GM19467 (cell line): Measurements from ENCODE around the gene FAF1.

ENCODE experiments used
- ATAC-seq: cut with Tn5 transposase; IDR thresholded peaks from one replicate; pipeline ENCODE4 v1.9.1; 2021; ENCODE audit warnings: mild to moderate bottlenecking, moderate library complexity; ENCODE audit not compliant: unreplicated experiment

The FAF1 gene

DNA sequence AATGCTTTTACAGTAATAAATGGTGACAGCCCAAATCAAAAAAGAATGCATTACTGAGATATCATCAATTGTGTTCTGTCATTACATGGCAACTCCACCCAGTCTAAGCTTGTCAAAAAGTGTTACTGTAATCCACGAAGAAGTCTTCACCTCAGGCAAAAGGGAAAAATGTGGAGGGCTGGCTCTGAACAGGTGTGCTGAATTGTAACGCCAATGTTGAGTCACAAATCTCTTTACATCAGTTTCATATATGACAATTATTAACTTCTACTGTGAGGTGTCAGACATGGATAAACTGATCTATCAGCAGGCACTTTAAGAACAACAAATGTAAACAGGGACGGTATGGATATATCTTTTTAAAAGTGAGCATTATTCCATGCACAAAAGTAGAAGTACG lies 438.4 kb downstream of the FAF1 start:
- peak; percentile 77 for ATAC-seq

DNA sequence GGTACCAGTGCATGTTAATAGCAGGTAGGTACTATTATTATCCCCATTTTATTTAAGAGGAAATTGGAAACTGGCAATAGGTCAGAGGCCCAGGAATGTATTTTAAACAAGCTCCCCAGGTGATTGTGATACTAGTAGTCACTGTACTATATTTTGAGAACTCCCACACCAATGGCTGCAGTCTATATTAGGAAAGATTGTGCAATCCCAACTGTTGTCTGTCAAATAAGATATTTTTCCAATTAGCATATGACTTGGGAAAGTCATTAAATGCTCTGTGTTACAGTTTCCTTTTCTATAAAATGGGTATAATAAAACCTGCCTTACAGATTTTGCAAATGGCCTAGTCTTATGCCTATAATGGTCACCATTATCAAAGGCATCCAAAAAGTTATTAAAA lies 442.6 kb downstream of the FAF1 start:
- no peak for ATAC-seq

DNA sequence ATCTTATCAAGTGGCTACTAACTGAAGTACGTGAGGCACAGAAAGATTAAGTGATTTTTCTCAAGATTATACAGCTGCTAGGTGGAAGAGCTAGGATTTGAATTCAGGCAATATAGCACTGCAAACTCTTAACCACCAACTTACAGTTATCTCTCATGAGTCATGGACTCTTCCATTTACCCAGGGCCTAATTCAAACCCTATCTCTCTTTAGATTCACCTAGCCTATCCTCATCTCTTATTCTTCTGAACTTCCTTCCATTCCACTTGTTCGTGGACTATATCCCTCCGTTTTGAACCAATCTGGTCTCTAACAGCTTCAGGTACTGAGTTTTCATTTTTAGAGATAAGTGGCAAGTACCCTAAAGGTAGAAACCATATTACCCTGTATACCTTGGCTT lies 444.0 kb downstream of the FAF1 start:
- no peak for ATAC-seq

DNA sequence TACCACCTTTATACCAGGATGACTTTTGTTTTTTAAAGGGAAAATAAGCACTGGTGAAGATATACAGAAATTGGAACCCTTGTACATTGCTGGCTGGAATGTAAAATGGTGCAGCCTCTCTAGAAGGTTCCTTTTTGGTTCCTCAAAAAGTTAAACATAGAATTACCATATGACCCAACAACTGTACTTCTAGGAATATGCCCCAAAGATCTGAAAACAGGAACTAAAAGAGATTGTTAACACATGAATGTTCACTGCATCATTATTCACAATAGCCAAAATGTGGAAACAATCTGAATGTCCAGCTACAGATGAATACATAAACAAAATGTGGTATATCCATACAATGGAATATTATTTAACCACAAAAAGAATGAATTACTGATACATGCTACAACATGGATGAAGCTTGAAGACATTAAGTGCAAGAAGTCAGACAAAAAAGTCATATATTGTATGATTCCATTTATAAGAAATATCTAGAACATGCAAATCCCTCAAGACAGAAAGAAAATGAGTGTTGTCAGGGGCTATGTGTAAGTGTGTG lies 452.0 kb downstream of the FAF1 start:
- ATAC-seq = no peak

DNA sequence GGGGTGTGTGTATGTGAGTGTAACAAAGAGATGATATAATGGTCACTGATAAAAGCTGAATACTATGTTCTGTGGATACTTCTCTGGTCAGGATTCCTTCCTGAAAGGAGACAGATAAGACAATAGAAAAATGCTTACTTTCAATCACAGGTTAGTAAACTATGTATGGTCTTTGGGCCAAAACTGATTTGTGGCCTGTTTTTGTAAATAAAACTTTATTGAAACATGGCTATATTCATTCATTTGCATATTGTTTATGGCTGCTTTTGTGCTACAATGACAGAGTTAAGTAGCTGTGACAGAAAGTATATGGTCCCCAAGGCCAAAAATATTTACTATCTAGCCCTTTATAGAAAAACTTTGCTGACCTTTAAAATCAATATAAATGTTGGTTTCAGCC lies 454.6 kb downstream of the FAF1 start:
- ATAC-seq = no peak

DNA sequence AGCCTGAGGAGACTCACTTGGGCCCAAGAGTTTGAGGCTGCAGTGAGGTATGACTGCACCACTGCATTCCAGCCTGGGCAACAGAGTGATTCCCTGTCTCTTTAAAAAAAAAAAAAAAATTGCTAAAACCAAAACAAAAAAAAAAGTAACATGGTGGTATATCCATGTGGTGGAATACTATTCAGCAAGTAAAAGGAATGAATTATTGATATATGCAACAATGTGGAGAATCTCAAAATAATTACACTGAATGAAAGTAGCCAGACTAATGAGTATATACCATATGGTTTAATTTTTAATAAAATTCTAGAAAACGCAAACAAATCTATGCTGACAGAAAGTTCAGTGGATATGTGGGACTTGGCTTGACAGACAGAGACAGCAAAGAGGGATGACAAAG lies 456.6 kb downstream of the FAF1 start:
- no peak for ATAC-seq

DNA sequence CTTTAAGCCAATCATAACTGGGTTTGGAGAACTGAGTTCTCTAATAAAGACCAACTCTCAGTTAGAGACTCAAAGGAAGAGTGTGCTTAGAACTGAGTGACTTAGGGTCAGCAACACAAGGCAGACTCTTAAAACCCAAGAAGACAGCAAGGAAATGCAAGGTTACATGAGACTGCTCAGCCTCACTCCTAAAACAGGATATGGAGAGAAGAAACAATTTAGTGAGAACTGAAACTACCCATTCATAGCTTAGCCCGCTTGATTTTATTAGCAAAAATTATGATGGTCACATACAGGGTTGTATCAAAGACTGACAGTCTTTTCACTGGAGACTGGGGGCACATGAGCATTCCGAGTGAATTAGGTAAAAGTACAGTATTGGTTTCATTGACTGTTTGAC lies 457.9 kb downstream of the FAF1 start:
- peak; percentile 63 for ATAC-seq

DNA sequence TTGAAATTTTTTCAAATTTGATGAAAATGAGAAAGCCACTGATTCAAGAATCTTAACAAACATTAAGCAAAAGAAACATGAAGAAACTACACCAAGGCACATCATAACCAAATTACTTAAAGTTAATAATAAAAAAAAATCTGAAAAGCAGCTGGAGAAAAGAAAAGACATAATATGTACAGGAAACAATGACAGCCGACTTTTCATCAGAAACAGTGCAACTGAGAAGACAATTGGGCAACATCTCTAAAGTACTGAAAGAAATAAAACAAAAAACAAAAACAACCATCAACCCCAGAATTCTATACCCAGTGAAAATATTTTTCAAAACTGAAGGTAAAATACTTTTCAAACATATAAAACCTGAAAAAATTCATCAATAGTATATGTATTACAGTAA lies 463.1 kb downstream of the FAF1 start:
- no peak for ATAC-seq

DNA sequence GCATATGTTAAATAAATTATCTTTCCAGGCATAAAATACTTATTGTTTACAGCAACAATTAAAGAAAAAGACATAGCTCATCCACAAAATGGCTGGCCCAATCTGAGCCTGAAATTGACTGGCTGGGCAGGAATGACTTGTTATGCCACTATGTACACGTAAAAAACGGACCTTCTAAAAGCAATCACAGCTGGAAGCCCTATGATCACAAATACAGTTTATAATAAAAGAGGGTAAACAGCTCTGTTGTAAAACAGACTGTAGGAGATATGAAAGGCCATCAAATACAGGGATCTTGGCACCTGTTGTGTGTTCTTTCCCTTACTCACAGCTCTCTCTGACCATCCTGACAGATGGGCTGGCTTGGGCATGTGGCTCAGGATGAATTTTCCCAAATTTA lies 466.4 kb downstream of the FAF1 start:
- no peak for ATAC-seq

DNA sequence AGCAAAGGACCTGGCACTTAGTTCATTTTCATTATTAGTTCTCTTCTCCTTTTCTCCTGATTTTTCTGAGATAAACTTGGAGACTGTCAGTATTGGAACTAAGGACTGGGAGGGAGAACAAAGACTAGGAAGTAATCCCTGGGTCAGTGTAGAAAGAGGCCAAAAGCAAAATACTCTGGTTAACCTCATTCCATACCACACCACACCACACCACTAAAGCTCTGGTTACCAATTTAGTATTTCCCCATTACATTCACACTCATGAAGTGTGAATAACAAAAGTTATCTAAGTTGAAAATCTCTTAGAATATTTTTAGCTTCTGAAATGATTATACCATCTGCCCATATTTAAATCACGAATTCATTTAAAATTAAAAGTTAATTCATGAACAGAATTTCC lies 467.9 kb downstream of the FAF1 start:
- ATAC-seq = no peak

DNA sequence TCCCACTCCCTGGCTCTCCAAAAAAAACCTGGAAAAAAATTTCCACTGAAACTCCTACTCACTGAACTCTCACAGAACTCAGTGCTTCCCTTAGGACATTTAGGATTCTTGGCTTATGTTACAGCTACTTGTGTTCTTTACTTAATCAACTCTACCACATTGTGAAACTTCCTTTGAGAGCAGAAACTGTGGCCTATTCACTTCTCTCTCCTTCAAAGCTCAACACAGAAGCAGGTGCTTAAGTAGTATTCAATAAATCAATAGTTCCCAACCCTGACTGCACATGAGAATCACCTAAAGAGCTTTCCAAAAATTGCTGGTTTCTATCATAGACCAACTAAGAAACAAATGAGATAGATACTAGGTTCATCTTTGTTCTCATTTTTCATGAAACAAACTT lies 468.9 kb downstream of the FAF1 start:
- no peak for ATAC-seq

DNA sequence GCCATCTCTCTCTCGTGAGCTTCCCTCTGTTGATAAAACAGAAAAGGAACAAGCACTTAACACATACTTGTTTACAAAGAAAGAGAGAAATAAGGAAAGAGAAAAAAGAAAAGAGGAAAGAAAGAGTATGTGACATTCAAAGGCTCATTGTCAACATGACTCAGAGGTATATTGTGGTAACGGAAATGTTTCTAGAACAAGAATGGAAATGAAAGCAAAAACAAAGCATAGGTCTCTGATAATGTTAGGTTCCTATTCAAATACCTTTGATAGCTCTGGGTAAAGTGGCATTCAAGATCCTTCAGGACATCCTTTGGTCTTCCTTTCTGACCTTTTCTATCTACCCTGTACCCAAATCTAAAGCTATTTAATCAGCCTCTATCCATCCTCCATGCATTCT lies 469.4 kb downstream of the FAF1 start:
- no peak for ATAC-seq

DNA sequence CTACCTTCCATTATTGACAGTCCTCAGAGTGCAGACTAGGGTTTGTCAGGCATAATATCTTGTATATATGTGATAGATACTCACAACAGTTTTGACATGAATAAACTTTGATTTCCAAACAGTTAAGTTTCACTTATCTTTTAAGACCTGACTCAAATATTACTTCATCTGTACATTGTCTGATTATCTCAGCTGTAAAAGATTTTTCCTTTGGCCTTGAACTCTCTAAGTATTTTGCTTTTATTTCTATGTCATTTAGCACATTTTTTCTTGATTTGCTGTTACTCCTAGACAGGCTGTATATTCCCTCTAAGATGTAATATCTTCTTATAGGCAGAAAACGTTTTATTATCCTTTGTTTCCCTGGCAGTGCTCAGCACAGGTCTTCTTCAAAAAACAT lies 471.2 kb downstream of the FAF1 start:
- no peak for ATAC-seq

DNA sequence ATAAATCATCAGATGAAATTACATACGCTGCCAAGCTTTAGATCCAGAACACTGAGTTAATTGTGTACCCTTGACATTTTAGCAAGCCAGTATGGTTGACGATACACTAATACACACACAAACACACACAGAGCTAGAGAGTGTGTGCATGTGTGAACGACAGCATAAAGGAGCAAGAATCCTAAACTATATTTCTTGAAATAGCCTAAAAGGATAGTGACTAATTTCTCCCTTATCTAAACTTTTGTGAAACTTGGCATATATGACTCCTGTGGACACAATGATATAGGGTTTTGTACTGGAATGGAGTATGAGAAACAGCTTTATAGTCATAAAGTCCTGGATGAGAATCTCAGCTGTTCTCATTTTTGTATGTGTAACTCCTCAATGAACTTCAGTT lies 471.7 kb downstream of the FAF1 start:
- ATAC-seq = no peak

DNA sequence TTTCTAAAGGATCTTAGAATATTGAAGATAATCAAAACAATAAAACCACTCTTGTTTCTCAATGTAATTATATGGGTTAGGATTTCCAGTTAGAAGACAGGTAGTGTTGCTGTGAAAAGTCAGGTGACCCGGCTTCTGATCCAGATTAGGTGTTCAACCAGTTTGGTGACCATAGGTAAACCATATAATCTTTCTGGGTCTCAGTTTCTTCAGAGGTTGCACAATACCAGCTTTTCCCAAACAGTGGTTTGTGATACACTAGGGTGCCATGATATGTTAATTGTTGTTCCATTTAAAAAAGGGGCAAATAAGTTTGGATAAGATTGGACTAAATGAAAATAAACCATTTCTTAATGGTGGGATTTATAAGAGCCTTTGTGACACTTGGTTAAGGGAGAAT lies 472.3 kb downstream of the FAF1 start:
- no peak for ATAC-seq

DNA sequence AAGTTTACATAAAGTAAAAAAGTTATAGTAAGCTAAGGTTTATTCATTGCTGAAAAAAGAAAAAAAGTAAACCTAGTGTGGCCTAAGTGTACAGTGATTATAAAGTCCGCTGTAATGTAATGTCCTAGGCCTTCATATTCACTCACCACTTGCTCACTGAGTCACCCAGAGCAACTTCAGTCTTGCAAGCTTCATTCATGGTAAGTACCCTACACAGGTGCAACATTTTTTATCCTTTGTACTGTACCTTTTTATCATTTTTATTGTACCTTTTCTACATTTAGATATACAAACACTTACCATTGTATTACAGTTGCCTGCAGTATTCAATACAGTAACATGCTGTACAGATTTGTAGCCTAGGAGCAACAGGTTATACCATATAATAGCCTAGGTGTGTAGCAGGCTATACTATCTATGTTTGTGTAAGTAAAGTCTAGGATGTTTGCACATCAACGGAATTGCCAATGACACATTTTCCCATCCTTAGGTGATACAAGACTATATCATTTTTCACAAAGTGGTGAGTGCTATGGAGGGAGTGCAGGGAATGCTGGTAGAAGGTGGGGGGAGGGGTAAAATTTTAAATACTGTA lies 478.8 kb downstream of the FAF1 start:
- ATAC-seq = no peak

DNA sequence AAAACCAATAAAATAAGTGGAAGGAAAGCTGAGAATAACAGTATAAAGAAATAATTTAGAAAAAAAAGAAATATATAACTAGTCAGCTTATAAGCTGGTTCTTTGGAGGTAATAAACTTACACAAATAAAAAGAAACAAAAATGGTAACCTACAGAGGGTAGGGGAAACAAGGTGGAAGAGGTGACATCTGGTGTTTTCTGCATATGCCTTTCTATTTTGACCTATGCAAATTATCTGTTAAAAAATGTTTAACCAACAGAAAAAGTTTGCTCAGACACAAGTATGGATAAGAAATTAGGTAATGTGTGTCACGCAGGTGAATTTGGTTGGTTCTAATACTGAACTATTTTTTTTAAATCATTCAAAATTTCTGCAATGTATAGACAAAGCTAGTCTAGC lies 483.3 kb downstream of the FAF1 start:
- peak; percentile 59 for ATAC-seq

DNA sequence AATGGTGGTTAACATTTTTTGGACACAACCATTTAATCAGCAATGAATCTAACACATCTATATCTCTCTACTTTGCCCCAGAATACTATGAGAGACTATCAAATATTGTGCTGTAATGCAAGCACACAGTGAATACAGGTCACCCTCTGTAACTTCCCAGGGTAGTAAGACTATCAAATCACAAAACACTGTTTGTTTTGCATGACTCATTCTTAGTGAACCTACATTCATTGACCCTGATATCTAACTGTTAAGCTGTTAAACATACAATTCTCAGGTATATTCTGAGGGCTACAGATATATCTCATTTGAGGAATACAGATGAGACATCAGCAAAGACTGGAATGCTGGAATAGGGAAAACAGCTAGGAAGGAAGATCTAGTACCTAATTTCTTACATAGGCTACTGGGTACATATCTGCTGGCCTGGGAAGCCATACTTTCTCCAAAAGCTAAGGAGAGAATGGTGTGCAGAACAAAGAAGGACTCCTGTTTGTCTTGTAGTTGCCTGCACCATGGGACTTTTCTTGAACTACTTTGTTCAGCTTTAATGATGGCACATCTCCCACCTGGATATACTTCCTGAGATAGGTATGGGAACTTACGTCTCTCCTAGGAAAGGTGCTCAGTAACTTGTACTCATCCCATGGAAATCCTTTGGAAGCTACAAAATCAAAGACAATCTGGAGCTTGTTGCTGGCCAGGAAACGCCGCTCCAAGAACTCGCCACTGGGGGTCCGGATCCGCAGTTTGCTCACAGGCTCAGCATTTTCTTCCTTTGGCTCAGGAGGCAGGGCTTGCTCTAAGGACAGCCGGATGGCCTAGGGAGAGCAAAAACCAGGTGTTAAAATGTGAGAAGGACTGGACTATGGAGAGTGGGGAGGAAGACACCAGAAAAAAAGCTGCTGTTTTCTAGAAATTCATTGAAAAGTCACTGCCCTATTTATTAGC lies 484.9 kb downstream of the FAF1 start:
- no peak for ATAC-seq

DNA sequence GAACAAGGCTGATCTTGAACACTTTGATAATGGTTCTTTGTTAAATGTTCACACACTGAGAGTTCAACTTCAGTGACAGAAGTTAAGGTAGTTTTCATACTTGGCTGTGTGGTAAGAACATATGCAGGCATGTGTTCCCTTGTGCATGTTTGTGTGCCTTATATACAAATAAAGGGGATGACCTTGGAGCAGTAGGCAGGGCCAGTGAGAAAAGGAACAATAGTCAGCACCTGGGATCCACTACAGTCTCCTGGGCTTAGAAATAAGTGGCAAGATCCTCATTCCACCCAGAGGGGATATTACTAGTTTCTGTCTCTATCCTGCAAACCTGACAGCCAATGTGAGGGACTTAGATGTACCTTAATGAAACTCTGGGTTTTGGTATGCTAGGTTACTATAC lies 486.6 kb downstream of the FAF1 start:
- ATAC-seq = no peak

DNA sequence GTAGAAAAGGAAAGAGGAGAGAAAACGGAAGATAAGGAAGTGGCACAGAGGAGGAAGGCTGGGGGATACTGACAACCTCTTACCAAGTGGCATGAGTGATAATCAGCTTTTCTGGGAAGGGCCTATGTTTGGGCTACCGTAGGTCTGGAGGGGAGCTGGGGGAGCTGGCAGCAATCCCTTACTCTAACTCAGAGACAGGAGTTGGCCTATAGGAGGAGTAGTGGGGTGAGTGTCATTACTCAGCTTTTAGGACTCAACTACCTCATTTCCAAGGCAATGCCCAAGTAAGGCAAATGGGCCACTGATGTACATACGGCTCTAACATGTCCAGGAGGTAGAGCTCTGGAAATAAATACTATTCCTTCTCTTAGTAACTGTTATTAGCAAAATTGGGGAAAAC lies 488.1 kb downstream of the FAF1 start:
- ATAC-seq = no peak

DNA sequence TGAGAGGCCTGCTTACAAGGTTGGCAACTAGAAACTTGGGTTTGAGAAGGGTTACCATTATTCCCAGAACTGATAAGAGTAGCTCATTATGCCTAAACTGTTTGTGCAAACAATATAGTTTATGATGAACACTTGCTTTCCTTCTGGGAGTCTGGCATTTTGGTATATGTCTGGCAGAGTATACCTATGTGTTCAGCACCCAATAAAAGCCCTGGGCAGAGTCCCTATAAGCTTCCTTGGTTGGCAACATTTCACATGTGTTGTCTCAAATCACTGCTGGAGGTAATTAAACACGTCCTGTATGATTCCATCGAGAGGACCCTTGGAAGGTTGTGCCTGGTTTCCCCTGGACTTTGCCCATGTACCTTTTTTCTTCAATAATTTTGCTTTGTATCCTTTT lies 497.1 kb downstream of the FAF1 start:
- no peak for ATAC-seq

DNA sequence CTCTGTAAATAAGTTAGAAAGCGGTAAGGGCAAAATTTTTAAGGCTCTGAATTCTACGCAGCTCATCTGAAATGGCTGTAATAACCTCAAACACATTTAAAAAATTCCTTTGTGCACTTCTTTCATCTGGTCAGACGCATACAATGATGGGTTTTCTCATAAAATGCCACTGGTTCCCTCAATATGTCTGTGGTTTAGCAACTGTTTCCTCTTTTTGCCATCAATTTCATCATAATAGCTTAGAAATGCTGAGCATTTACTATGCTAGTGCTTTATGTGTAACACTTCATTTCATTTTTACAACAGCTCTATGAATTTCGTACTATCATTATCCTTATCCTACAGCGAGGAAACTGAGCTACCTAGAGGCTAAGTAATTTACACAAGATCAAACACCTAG lies 501.6 kb downstream of the FAF1 start:
- ATAC-seq = no peak
